ENCODE data around the gene SYMPK.

Gene SYMPK

DNA sequence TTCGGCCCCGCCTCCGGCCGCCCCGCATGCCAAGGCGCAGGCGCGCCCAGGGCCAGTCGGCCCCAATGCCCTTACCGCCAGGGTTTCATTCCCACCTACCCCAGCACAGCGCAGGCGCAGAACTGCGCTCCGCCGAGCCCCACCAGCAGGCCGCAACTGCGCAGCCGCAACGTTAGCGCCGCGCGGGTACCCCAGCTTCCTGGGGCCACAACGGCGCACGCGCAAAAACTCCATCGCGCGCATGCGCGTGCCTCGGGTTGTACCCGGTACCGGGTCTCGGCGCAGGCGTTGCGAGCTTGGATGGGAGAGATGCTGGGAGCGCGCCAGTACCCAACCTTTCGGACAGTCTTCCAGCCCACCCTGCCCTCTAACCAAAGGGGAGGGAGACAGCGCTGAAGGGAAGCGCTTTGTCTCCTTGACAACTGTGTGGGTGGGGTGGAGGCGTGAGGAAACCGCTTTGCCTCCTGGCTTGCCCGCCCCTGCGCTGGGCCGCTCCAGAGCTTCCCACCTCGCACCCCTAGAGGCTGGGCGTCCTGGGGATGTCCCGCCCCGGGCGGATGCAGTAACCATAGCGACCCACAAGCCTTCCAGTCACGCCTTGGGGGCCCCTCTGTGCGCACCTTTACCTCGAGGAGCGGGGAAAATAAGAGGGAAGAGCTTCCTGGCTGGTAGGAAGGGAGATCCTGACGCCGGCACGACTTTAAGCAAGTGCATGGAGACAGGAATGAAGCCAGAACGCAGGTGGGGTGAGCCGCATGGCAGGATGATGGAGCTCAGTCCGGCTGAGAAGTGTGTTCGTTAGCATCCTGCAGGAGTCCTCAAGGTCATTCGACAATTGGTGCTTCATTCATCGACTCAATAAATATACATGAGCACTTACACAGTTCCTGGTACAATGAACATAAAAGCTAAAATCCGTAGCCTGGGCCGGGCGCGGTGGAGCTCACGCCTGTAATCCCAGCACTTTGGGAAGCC is 40.0 kb upstream of the SYMPK start:
- peak overlapping the region; percentile 88 for H3K4me3 ChIP-seq (ENCODE audit: low read depth, low read length)
- peaks cover 31% of the 10 kb centered on the region for H3K36me3 ChIP-seq
- peak; percentile 98 for DNase-seq
- H3K27ac ChIP-seq = peak overlapping the region; percentile 59
- no peaks in the 10 kb centered on the region for H3K27me3 ChIP-seq (ENCODE audit: insufficient read depth, low read depth, severe bottlenecking)
- TF ChIP-seq, protein P1, sequence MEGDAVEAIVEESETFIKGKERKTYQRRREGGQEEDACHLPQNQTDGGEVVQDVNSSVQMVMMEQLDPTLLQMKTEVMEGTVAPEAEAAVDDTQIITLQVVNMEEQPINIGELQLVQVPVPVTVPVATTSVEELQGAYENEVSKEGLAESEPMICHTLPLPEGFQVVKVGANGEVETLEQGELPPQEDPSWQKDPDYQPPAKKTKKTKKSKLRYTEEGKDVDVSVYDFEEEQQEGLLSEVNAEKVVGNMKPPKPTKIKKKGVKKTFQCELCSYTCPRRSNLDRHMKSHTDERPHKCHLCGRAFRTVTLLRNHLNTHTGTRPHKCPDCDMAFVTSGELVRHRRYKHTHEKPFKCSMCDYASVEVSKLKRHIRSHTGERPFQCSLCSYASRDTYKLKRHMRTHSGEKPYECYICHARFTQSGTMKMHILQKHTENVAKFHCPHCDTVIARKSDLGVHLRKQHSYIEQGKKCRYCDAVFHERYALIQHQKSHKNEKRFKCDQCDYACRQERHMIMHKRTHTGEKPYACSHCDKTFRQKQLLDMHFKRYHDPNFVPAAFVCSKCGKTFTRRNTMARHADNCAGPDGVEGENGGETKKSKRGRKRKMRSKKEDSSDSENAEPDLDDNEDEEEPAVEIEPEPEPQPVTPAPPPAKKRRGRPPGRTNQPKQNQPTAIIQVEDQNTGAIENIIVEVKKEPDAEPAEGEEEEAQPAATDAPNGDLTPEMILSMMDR (IDR thresholded peaks at IDR 0.05; ENCODE audit: low read depth, low read length) = no peak
- no peaks in the 10 kb centered on the region for H3K9me3 ChIP-seq (ENCODE audit: severe bottlenecking)

DNA sequence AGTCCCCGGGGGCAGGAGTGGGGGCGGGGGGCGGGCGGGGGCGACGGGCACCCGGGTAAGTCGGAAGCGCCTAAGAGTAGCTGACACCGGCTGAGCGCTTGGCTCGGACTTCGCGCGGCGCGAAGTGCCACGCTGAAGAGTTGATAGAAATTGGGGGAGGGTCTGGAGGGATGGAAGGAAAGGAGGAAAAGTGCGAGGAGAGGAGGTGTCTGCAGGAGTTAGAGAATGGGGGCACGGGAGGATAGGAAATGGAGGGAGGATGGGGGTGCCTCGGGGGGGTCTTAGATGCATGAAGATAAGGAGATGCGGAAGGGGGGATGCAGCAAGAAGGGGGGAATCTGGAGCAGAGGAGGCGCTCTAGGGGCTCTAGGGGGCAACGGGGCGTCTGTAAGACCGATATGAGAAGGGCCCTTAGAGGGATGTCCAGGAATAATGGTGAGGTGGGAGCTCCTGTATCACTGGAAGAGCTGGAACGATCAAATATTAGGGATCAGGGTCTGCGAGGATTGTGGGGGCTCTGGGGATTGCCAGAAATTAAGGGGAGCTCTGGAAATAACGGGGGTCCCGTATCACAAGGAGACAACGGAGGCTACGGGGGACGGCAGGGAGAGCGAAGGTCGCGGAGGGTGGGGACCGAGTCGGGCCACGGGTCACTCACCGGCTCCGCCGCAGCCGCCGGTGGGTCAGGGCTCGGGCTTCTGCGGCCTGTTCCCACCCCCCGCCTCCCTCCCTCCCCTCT is 39.1 kb upstream of the SYMPK start, which contains the start of gene MYPOP:
Gene MYPOP, minus strand, starts transcription at position 702 of the 739 bp plus-strand sequence. CDS start 840 bp downstream, outside the sequence.
- DNase-seq = no peak
- H3K27ac ChIP-seq = peak within 1 kb of the TSS; percentile 60
- H3K9me3 ChIP-seq (ENCODE audit: severe bottlenecking) = no peaks in the 10 kb centered on the region
- H3K36me3 ChIP-seq = peaks cover 36% of the 10 kb centered on the region
- no peaks in the 10 kb centered on the region for H3K27me3 ChIP-seq (ENCODE audit: insufficient read depth, low read depth, severe bottlenecking)
- TF ChIP-seq, protein P1 (IDR thresholded peaks at IDR 0.05; ENCODE audit: low read depth, low read length) = no peak
- peak within 1 kb of the TSS; percentile 88 for H3K4me3 ChIP-seq (ENCODE audit: low read depth, low read length)

DNA sequence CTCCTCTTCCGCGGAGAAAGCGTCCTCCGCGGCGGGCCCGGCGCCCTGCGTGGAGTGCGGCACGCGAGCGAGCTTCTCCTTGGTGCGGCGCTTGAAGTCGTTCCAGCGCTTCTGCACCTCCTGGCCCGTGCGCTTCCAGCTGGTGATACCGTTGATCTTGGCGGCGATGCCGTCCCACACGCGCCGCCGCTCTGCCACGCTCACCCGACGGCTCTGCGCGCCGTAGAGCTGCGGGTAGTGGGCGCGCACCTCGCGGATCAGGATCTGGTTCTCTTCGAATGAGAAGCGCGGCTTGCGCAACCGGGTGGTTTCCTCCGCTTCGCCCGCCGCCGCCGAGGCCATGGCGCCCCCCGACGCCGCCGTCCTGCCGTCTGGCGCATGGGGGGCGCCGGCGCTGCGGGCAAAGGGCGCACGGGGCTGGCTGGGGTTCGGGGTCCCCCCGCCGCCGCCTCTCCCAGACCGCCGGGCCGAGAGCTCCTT is 38.5 kb upstream of the SYMPK start:
- DNase-seq = no peak

DNA sequence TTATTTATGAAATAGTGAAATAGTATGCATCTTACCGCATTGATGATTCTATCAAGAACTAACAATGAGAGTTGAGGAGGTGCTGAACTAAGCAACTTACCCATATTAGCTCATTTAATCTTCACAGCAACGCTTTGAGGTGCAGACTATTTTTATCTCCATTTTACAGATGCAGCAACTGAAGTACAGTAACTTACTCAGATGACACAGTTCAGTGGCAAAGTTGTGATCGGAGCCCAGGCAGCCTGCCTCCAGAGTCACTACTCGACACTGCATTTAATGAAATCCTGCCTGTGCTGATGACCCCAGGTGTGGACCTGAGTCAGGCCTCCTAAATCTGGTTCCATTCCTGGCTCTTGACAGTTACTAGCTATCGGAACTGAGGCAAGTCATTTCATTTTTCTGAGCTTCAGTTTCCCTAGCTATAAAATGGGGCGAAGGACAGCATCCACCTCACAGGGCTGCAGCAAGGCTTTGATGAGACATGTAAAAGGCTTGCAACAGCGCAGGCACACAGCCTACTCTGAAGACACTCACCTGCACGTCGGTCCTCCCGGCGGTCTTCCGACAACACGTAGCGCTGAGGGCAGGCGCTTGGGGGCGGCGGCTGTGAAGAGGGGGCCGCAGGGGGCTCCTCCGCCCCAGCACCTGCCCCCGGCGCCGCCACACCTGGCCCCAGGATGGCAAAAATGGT is 37.9 kb upstream of the SYMPK start:
- Histone ChIP-seq H3K36me3 (peaks cover 40% of the 10 kb centered on the region), H3K27ac (no peak overlapping the region)
- TF ChIP-seq, protein P1 (IDR thresholded peaks at IDR 0.05; ENCODE audit: low read depth, low read length) = no peak

More for the DNA sequence above, 38.5 kb upstream of the SYMPK start:
- Histone ChIP-seq H3K9me3 (ENCODE audit: severe bottlenecking) (no peaks in the 10 kb centered on the region), H3K36me3 (peaks cover 36% of the 10 kb centered on the region), H3K4me3 (ENCODE audit: low read depth, low read length) (peak overlapping the region; percentile 88), H3K27me3 (ENCODE audit: insufficient read depth, low read depth, severe bottlenecking) (no peaks in the 10 kb centered on the region), H3K27ac (no peak overlapping the region)
- TF ChIP-seq, protein P1 (IDR thresholded peaks at IDR 0.05; ENCODE audit: low read depth, low read length) = no peak

DNA sequence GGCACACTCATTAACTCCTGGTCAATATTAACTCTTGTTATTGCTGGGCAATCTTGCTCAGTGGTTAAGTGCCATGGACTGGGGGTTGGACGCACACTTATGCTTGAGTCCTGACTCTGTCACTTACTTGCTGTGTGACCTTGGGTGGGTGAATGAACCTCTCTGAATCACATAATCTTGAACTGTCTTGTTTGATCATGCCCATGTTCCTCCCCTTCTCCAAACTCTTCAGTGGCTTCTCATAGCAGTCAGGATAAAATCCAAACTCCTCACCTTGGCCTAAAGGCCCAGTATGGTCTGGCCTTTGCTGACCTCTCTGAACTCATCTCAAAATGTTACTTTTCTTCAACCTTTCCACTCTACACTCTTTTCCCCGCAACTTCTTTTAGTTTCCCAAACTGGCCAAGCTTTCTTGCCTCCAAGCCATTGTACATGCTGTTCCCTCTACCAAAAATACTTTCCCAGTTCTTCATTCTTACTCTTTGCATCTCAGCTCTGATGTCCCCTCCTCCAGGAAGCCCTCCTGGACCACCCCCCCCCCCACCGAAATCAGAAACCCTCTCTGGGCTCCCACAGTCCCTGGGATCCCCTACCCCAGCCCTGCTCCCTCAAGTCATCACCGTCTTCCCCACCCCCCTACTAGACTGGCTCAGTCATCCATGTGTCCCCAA is 37.1 kb upstream of the SYMPK start:
- Histone ChIP-seq H3K36me3 (peaks cover 47% of the 10 kb centered on the region), H3K4me3 (ENCODE audit: low read depth, low read length) (no peak overlapping the region), H3K27me3 (ENCODE audit: insufficient read depth, low read depth, severe bottlenecking) (no peaks in the 10 kb centered on the region), H3K27ac (no peak overlapping the region), H3K9me3 (ENCODE audit: severe bottlenecking) (no peaks in the 10 kb centered on the region)
- TF ChIP-seq, protein P1 (IDR thresholded peaks at IDR 0.05; ENCODE audit: low read depth, low read length) = no peak
- DNase-seq = no peak

More for the DNA sequence above, 37.9 kb upstream of the SYMPK start:
- H3K9me3 ChIP-seq (ENCODE audit: severe bottlenecking) = no peaks in the 10 kb centered on the region
- no peak for DNase-seq
- H3K4me3 ChIP-seq (ENCODE audit: low read depth, low read length) = peak overlapping the region; percentile 88
- H3K27me3 ChIP-seq (ENCODE audit: insufficient read depth, low read depth, severe bottlenecking) = no peaks in the 10 kb centered on the region
